GM12878 (cell line): ENCODE results near the gene KLHL30.

Experiments
- BRCA1 ChIP-seq: IDR thresholded peaks from 2 replicates; pipeline ENCODE4 v1.6.1; 2011; ENCODE audit warnings: low read depth, low read length, improper control_type of control experiment
- EP300 ChIP-seq, 2 experiments: fragments of 150-350 bp in 1 of 2; IDR thresholded peaks; 2 replicates each; pipeline ENCODE4 v1.6.1; 2011 to 2012; ENCODE audit warnings: low read depth in 2 of 2, low read length in 2 of 2, borderline replicate concordance in 1 of 2, improper control_type of control experiment in 1 of 2, inconsistent platforms in 1 of 2; ENCODE audit not compliant: control insufficient read depth in 1 of 2
- POLR2AphosphoS5 ChIP-seq: IDR thresholded peaks from 2 replicates; pipeline ENCODE4 v1.6.1; 2011; ENCODE audit warnings: mild to moderate bottlenecking, low read length, inconsistent platforms

GRCh38 chr2:238176613-238177012 lies 38.1 kb downstream of the KLHL30 start:
- TF ChIP-seq EP300 (IDR thresholded peaks at IDR 0.05; ENCODE audit: borderline replicate concordance in 1 of 2, control insufficient read depth in 1 of 2, low read depth in 2 of 2, low read length in 2 of 2) (no peak), BRCA1 (no peak), POLR2AphosphoS5 (no peak)
